Kasumi-1 (cell line): ENCODE results near the gene AP3D1.

Experiments used
- DNase-seq, 2 experiments: peaks; one replicate each; lab custom pipeline; 2025; lab: John Stamatoyannopoulos, UW

Gene AP3D1

GRCh38 chr19:2084993-2085720 is 66.2 kb downstream of the AP3D1 start:
- DNase-seq, result peak; percentile 99

GRCh38 chr19:2083174-2083854 is 68.1 kb downstream of the AP3D1 start:
- DNase-seq, result peak; percentile 50 to 56

- DNase-seq, result peak in 1 of 2 experiments; percentile 18
These were observed 69.2 kb downstream of the AP3D1 start for GRCh38 chr19:2081873-2082810.

- no peak for DNase-seq
These were observed 70.9 kb downstream of the AP3D1 start for GRCh38 chr19:2080336-2080988.

GRCh38 chr19:2079865-2080301 is 71.5 kb downstream of the AP3D1 start:
- no peak for DNase-seq

- no peak for DNase-seq
These were observed 72.1 kb downstream of the AP3D1 start for GRCh38 chr19:2079076-2079864.

GRCh38 chr19:2077833-2078619 is 73.3 kb downstream of the AP3D1 start:
- DNase-seq, result no peak

GRCh38 chr19:2077398-2077797 is 74.0 kb downstream of the AP3D1 start:
- DNase-seq, result no peak

GRCh38 chr19:2076526-2076944 is 74.8 kb downstream of the AP3D1 start:
- DNase-seq, result no peak

- DNase-seq, result no peak
These were observed 78.4 kb downstream of the AP3D1 start for GRCh38 chr19:2072757-2073551.

- no peak for DNase-seq
These were observed 80.2 kb downstream of the AP3D1 start for GRCh38 chr19:2070986-2071673.

- no peak for DNase-seq
These were observed 80.9 kb downstream of the AP3D1 start for GRCh38 chr19:2070436-2070827.

GRCh38 chr19:2064788-2065524 is 86.4 kb downstream of the AP3D1 start:
- DNase-seq, result no peak

GRCh38 chr19:2064395-2064787 is 87.0 kb downstream of the AP3D1 start:
- no peak for DNase-seq

GRCh38 chr19:2063824-2064223 is 87.5 kb downstream of the AP3D1 start:
- DNase-seq, result no peak

GRCh38 chr19:2062770-2063169 is 88.6 kb downstream of the AP3D1 start:
- no peak for DNase-seq

- no peak for DNase-seq
These were observed 89.0 kb downstream of the AP3D1 start for GRCh38 chr19:2062389-2062729.
